ENCODE data around the gene SYNE4.

SYNE4 gene

GRCh38 chr19:36031308-36031707 lies 22.7 kb upstream of the SYNE4 start:
- peaks cover 19% of the 10 kb centered on the region for H3K36me3 Mint-ChIP-seq
- no peak overlapping the region for H3K27ac Mint-ChIP-seq
- no peaks in the 10 kb centered on the region for H3K9me3 Mint-ChIP-seq
- no peak overlapping the region for H3K4me3 Mint-ChIP-seq
- peaks cover 25% of the 10 kb centered on the region for H3K4me1 Mint-ChIP-seq
- H3K27me3 Mint-ChIP-seq: peaks cover 2% of the 10 kb centered on the region

- Mint-ChIP-seq H3K4me3 (no peak overlapping the region), H3K27me3 (peaks cover 2% of the 10 kb centered on the region), H3K36me3 (peaks cover 17% of the 10 kb centered on the region), H3K27ac (no peak overlapping the region), H3K9me3 (no peaks in the 10 kb centered on the region), H3K4me1 (peaks cover 19% of the 10 kb centered on the region)
Measured at GRCh38 chr19:36030264-36031148, 21.9 kb upstream of the SYNE4 start.

- H3K27ac Mint-ChIP-seq: no peak overlapping the region
- no peak overlapping the region for H3K4me3 Mint-ChIP-seq
- no peaks in the 10 kb centered on the region for H3K9me3 Mint-ChIP-seq
- peaks cover 2% of the 10 kb centered on the region for H3K27me3 Mint-ChIP-seq
- peaks cover 12% of the 10 kb centered on the region for H3K36me3 Mint-ChIP-seq
- H3K4me1 Mint-ChIP-seq: peaks cover 3% of the 10 kb centered on the region
Measured at GRCh38 chr19:36028313-36029041, 19.9 kb upstream of the SYNE4 start.

DNA sequence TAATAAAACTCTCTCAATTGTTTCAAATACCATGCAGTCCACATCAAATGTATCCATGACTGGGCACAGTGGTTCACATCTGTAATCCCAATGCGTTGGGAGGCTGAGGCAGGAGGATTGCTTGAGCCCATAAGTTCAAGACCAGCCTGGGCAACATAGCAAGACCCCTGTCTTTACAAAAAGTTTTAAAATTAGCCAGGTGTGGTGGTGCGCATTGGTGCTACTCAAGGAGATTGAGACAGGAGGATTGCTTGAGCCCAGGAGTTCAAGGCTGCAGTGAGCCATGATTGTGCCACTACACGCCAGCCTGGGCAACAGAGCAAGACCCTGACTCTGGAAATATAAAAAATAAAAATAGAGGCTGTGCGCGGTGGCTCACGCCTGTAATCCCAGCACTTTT lies 19.1 kb upstream of the SYNE4 start:
- Mint-ChIP-seq H3K4me3 (no peak overlapping the region), H3K27me3 (peaks cover 2% of the 10 kb centered on the region), H3K4me1 (peaks cover 3% of the 10 kb centered on the region), H3K9me3 (no peaks in the 10 kb centered on the region), H3K27ac (no peak overlapping the region), H3K36me3 (peaks cover 16% of the 10 kb centered on the region)

- H3K36me3 Mint-ChIP-seq: peaks cover 14% of the 10 kb centered on the region
- no peak overlapping the region for H3K4me3 Mint-ChIP-seq
- H3K4me1 Mint-ChIP-seq: peaks cover 2% of the 10 kb centered on the region
- no peak overlapping the region for H3K27ac Mint-ChIP-seq
- no peaks in the 10 kb centered on the region for H3K9me3 Mint-ChIP-seq
- H3K27me3 Mint-ChIP-seq: no peaks in the 10 kb centered on the region
Measured at GRCh38 chr19:36026091-36026876, 17.7 kb upstream of the SYNE4 start.

GRCh38 chr19:36025541-36025940 lies 16.9 kb upstream of the SYNE4 start:
- no peaks in the 10 kb centered on the region for H3K27me3 Mint-ChIP-seq
- no peaks in the 10 kb centered on the region for H3K4me1 Mint-ChIP-seq
- H3K27ac Mint-ChIP-seq: no peak overlapping the region
- H3K4me3 Mint-ChIP-seq: no peak overlapping the region
- no peaks in the 10 kb centered on the region for H3K9me3 Mint-ChIP-seq
- peaks cover 11% of the 10 kb centered on the region for H3K36me3 Mint-ChIP-seq

DNA sequence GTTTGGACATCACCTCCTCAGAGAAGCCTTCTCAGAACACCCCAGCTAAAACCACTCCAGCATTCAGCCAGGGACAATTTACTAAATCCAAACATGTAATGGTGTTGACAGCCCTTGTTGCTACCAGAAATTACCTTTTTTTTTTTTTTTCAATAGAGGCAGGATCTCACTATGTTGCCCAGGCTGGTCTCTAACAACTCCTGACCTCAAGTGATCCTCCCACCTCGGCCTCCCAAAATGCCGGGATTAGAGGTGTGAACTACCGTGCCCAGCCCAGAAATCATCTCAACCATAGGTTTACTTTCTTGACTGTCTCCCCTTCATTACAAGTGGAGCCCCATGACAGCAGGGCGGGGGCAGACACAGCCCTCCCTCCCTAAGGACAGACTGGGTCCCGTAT lies 14.8 kb upstream of the SYNE4 start:
- H3K27ac Mint-ChIP-seq: no peak overlapping the region
- peaks cover 8% of the 10 kb centered on the region for H3K36me3 Mint-ChIP-seq
- no peaks in the 10 kb centered on the region for H3K4me1 Mint-ChIP-seq
- H3K4me3 Mint-ChIP-seq: no peak overlapping the region
- H3K27me3 Mint-ChIP-seq: no peaks in the 10 kb centered on the region
- H3K9me3 Mint-ChIP-seq: no peaks in the 10 kb centered on the region

GRCh38 chr19:36019061-36019670 lies 10.6 kb upstream of the SYNE4 start:
- Mint-ChIP-seq H3K9me3 (no peaks in the 10 kb centered on the region), H3K27ac (no peak overlapping the region), H3K4me3 (no peak overlapping the region), H3K36me3 (peaks cover 6% of the 10 kb centered on the region), H3K4me1 (peaks cover 17% of the 10 kb centered on the region), H3K27me3 (no peaks in the 10 kb centered on the region)

GRCh38 chr19:36014012-36014924 lies 5.7 kb upstream of the SYNE4 start, which contains the start of gene ALKBH6:
Gene ALKBH6 (minus strand): TSS chr19:36014213. CDS start chr19:36013397, 816 bp downstream.
- Mint-ChIP-seq H3K36me3 (no peaks in the 10 kb centered on the region), H3K4me1 (peaks cover 38% of the 10 kb centered on the region), H3K4me3 (peak within 1 kb of the TSS; percentile 96), H3K9me3 (no peaks in the 10 kb centered on the region), H3K27ac (peak within 1 kb of the TSS; percentile 94), H3K27me3 (no peaks in the 10 kb centered on the region)

DNA sequence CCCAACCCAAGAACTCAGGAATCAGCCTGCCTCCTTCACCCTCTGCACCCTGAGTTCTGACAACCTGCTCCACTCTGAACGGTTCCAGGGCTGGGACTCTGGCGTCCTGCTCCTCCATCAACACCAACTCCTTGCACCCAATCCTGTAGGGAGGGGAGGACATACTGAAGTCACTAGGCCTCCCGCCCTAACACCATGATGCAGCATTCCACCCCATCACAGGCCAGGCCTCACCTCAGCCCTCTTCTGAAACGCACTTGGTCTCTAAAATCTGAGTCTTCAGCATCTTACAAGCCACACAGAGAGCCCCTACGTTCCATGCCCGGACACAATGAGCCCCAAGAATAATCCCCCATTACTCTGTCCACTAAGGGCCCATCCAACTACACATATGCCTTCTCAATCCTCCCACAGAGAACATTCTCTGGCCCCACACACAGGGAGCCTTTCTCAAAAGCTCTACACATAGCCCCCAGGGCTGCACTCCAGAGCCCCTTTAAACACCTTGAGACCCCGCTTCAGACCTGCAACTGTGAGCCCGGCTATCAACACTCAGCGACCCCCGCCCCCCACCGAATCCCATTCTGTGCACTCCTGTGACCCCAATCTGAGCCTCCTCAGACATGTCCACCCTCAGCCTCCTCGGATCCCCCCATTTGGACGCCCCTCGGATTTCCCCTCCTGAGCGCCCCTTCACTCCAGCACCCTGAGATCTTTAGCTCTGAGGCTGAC lies 4.8 kb upstream of the SYNE4 start:
- Mint-ChIP-seq H3K27me3 (no peaks in the 10 kb centered on the region), H3K9me3 (no peaks in the 10 kb centered on the region), H3K4me3 (peak overlapping the region; percentile 96), H3K36me3 (no peaks in the 10 kb centered on the region), H3K27ac (peak overlapping the region; percentile 94), H3K4me1 (peaks cover 43% of the 10 kb centered on the region)

- no peaks in the 10 kb centered on the region for H3K9me3 Mint-ChIP-seq
- no peak overlapping the region for H3K27ac Mint-ChIP-seq
- H3K4me3 Mint-ChIP-seq: no peak overlapping the region
- H3K27me3 Mint-ChIP-seq: no peaks in the 10 kb centered on the region
- H3K36me3 Mint-ChIP-seq: no peaks in the 10 kb centered on the region
- H3K4me1 Mint-ChIP-seq: peaks cover 39% of the 10 kb centered on the region
Measured at GRCh38 chr19:36010402-36010801, 1.8 kb upstream of the SYNE4 start.

- Mint-ChIP-seq H3K36me3 (no peaks in the 10 kb centered on the region), H3K4me1 (peaks cover 33% of the 10 kb centered on the region), H3K9me3 (no peaks in the 10 kb centered on the region), H3K4me3 (peak overlapping the region; percentile 59), H3K27ac (no peak overlapping the region), H3K27me3 (no peaks in the 10 kb centered on the region)
Measured at GRCh38 chr19:36009633-36010379, 1.2 kb upstream of the SYNE4 start.

DNA sequence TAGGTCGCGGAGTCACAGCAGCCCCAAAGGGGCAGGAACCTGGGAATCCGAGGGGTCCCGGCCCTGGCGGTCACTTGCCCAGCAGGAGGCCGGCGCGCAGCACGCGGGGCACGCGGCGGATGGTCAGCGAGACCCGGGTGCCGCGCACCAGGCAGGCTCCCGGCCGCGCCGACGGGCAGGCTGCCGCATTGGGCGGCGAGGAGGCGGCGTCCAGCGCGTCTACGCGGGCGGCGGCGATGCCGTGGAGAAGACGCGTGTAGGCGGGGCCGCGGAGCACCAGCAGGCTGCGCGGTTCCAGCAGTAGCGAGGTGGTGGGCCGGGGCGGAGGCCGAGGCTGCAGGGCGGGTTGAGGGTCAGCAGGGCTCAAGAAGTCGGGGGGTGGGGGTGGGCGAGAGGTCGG lies 607 bp upstream of the SYNE4 start:
- Mint-ChIP-seq H3K4me3 (peak overlapping the region; percentile 59), H3K9me3 (no peaks in the 10 kb centered on the region), H3K36me3 (no peaks in the 10 kb centered on the region), H3K4me1 (peaks cover 28% of the 10 kb centered on the region), H3K27ac (no peak overlapping the region), H3K27me3 (no peaks in the 10 kb centered on the region)
